HUES64 (cell line): ENCODE data around the gene FSD1.
"Not testable (repeated sequence)": the region's sequence is repeated elsewhere in the genome, so short reads cannot be mapped to it uniquely, and the experiment has no call there.

Experiments
- H3K27ac ChIP-seq: 2 replicates; pipeline ENCODE4 v1.7.0; 2013; ENCODE audit warnings: low read depth, low read length, inconsistent platforms
- H3K27me3 ChIP-seq: 2 replicates; pipeline ENCODE4 v1.6.1; 2013; ENCODE audit warnings: mild to moderate bottlenecking, low read length; ENCODE audit not compliant: insufficient read depth
- H3K36me3 ChIP-seq: 2 replicates; pipeline ENCODE4 v1.6.1; 2013; ENCODE audit warnings: mild to moderate bottlenecking, low read length; ENCODE audit not compliant: insufficient read depth
- H3K4me1 ChIP-seq: 2 replicates; pipeline ENCODE4 v1.6.1; 2013; ENCODE audit warnings: mild to moderate bottlenecking, low read length, moderate library complexity; ENCODE audit not compliant: insufficient read depth
- H3K4me3 ChIP-seq: 2 replicates; pipeline ENCODE4 v1.5.1; 2013; ENCODE audit warnings: mild to moderate bottlenecking, low read length, moderate library complexity
- H3K9ac ChIP-seq: 2 replicates; pipeline ENCODE4 v1.6.1; 2013; ENCODE audit warnings: mild to moderate bottlenecking, low read depth, low read length
- H3K9me3 ChIP-seq: 2 replicates; pipeline ENCODE4 v1.6.1; 2013; ENCODE audit warnings: low read depth, low read length; ENCODE audit not compliant: insufficient read depth
- WGBS: fragments of 150-250, 120-280 bp; methylation state at CpG from one replicate; pipeline ENCODE4 v1.1.7; 2013; ENCODE audit warnings: missing lambda C conversion rate; 5-methylcytosine and 5-hydroxymethylcytosine counted together

The FSD1 gene

DNA sequence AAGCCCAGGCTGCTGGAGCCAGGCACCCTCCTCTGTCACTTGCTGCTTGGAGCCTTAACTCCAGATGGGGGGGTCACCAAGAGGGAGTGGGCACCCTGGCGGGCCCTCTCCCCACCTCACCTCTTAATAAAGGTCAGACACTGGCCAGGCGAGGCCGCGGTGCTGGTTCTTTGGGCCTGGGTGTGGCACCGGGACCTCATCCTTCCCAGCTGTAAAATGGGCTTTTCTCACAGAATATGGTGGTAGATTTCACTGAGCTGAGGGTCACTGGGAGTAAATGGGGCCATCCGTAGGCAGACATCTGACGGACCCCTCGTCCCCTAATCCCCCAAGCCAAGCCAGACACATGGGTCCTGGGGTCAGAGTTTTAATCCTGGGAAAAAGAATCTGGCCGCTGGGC is 19.3 kb downstream of the FSD1 start:
- H3K27me3 ChIP-seq: no peaks in the 10 kb centered on the region
- H3K27ac ChIP-seq: no peak overlapping the region
- 98% methylated on average over 9 of the region's 9 CpGs for WGBS
- H3K9ac ChIP-seq: no peak overlapping the region
- H3K36me3 ChIP-seq: peaks cover 20% of the 10 kb centered on the region
- no peaks in the 10 kb centered on the region for H3K4me1 ChIP-seq
- H3K4me3 ChIP-seq: no peak overlapping the region
- H3K9me3 ChIP-seq: peaks cover 15% of the 10 kb centered on the region; the same call in 1 of the 2 replicates

DNA sequence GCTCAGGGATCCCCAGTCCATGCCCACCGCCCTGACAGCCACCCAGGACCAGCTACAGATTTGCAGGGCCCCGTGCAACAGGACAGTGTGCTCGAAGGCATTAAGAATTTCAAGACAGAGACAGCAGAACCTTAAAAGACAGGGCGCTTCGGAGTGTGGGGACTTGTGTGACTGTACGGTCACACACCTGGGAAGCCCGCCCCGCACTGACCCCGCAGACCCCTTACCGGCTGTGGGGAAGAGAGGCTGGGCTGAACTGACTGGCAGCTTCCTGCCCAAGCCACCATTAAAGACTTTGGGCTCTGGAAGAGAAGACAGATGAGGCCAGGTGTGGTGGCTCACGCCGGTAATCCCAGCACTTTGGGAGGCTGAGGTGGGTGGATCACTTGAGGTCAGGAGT is 19.8 kb downstream of the FSD1 start:
- Histone ChIP-seq H3K9ac (no peak overlapping the region), H3K4me3 (no peak overlapping the region), H3K4me1 (no peaks in the 10 kb centered on the region), H3K36me3 (peaks cover 15% of the 10 kb centered on the region), H3K27ac (no peak overlapping the region), H3K27me3 (no peaks in the 10 kb centered on the region), H3K9me3 (peaks cover 11% of the 10 kb centered on the region; the same call in 1 of the 2 replicates)
- WGBS: 93% methylated on average over 12 of the region's 12 CpGs

DNA sequence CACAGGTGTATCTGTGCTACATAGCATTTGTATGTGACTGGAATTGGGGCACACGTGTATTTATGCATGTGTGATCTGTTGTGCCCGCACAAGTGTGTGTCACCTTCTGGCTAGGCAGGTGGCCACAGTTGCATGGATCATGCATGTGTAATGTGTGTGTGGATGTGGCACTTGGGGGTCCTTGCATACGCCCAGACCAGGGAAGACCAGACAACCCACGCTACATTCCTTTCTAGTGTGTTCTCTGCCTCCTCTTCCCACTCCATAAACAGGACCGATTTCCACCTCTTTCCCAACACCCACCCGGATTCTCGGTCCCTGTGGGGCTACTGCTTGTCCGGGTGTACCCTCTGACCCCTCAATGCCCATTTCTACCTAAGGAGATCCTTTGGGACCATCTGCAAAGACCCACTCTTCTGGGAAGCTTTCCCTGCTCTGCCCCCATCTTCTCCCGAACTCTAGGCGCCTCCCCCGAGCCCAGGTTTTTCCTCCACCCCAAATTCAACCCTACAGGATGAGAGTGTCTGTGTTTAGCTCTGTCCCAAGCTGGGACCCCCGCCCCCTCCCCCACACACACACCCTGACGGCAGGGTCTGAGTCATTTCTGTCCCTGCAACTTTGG is 21.9 kb downstream of the FSD1 start:
- Histone ChIP-seq H3K4me1 (no peaks in the 10 kb centered on the region), H3K4me3 (peak overlapping the region; percentile 63), H3K9me3 (no peaks in the 10 kb centered on the region), H3K27me3 (no peaks in the 10 kb centered on the region), H3K27ac (no peak overlapping the region), H3K9ac (no peak overlapping the region), H3K36me3 (peaks cover 7% of the 10 kb centered on the region; the same call in 1 of the 2 replicates)
- 65% methylated on average over 13 of the region's 13 CpGs for WGBS

DNA sequence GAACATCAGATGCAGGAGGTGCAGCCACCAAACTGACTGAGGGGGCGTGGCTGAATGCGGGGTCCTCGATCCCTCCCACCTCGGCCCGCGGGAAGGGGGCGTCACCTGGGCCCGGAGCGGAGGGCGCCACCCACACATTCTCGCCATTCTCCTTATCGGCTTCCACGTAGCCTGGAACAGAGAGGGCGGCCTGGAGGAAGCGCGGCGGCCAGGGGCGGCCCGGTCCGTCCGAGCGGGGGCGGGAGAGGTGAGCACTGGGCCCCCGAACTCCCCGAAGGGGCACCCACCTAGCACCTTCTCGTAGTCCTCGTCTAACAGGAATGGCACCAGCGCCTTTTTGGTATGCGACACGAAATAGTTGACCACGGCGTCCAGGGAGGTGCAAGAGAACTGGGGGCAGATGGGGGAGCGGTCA is 22.4 kb downstream of the FSD1 start:
- peak overlapping the region; percentile 75 for H3K9ac ChIP-seq
- H3K27ac ChIP-seq: peak overlapping the region; percentile 61; the same call in 1 of the 2 replicates
- no peaks in the 10 kb centered on the region for H3K4me1 ChIP-seq
- H3K9me3 ChIP-seq: no peaks in the 10 kb centered on the region
- peaks cover 7% of the 10 kb centered on the region; the same call in 1 of the 2 replicates for H3K36me3 ChIP-seq
- WGBS: 5% methylated on average over 33 of the region's 33 CpGs
- peak overlapping the region; percentile 63 for H3K4me3 ChIP-seq
- H3K27me3 ChIP-seq: no peaks in the 10 kb centered on the region

DNA sequence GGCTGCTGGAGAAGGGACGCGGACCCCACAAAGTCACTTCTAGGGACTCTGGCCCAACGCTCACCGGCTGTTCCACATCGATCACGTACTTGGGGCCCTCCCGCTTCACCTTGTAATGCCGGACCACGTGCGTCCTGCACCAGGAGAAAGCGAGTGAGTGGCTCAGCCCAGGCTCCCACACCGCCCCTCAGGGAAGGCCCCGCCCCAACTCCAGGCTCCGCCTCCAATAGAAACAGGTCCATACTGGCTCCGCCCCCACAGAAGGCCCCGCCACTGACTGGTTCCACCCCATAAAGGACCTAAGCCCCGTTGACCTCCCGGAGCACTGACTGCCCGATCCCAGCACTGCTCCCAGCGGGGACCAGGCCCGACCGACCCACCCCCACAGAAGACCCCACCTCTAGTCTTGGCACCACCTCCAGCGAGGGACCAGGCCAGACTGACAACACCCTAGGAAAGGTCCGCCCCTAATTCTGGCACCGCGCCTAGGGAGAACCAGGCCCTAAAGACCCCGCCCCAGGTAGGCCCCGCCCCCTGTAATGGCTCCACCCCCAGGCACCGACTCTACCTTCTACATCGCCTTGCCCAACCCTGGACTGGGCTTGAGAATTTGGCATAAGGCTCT is 23.0 kb downstream of the FSD1 start:
- Histone ChIP-seq H3K4me1 (no peaks in the 10 kb centered on the region), H3K27me3 (no peaks in the 10 kb centered on the region), H3K9me3 (no peaks in the 10 kb centered on the region), H3K27ac (peak overlapping the region; percentile 71; the same call in 1 of the 2 replicates), H3K9ac (peak overlapping the region; percentile 75), H3K4me3 (peak overlapping the region; percentile 63), H3K36me3 (peaks cover 7% of the 10 kb centered on the region; the same call in 1 of the 2 replicates)
- 3% methylated on average over 30 of the region's 30 CpGs for WGBS

DNA sequence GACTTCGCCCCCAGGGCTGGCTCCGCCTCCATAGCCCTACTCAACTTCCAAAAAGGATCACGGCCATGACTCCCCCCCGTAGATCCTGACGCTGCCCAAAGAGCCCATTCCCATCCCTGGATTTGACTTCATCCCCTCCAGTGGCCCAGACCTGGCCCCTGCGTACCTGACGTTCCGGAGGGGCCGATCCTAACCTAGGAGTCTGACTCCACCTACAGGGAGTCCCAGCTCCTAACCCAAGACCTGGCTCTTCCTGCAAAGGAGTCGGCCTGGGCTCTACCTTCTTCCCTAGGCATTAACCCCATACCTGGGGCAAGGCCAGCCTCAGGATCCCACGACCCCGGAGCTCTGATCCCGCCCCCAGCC is 23.5 kb downstream of the FSD1 start:
- no peaks in the 10 kb centered on the region for H3K4me1 ChIP-seq
- peak overlapping the region; percentile 63 for H3K4me3 ChIP-seq
- no peak overlapping the region for H3K9ac ChIP-seq
- no peaks in the 10 kb centered on the region for H3K9me3 ChIP-seq
- H3K27ac ChIP-seq: peak overlapping the region; percentile 71; the same call in 1 of the 2 replicates
- H3K36me3 ChIP-seq: peaks cover 7% of the 10 kb centered on the region; the same call in 1 of the 2 replicates
- no peaks in the 10 kb centered on the region for H3K27me3 ChIP-seq
- WGBS: 12% methylated on average over 13 of the region's 13 CpGs

DNA sequence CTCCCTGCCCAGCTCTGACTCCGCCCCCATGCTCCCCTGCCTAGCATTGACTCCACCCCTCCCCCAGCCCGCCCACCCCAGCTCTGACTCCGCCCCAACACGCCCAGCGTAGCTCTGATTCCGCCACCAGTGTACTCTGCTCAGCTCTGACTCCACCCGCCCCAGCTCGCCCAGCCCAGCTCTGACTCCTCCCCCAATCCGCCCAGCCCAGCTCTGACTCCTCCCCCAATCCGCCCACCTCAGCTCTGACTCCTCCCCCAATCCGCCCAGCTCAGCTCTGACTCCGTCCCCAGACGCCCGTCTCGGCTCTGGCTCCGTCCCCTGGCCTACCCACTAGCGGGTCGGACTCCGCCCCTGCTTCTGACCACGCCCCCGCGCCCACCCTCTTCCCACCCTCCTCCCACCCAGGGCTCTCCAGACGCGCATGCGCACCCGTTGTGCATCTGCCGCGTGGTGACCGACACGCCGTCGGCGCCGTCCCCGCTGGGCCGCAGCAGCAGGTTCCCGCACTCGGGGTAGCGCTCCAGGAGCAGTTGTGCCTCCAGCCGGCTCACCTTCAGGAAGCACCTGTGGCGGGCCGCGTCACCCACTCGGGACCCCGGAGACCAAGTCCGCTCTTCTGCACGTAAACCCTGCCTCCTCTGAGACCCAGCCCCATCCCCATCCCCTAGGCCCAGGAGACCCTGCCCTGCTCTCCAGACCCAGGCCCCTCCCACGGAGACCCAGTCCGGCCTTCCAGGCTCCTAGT is 24.0 kb downstream of the FSD1 start:
- peaks cover 7% of the 10 kb centered on the region; the same call in 1 of the 2 replicates for H3K36me3 ChIP-seq
- H3K9me3 ChIP-seq: no peaks in the 10 kb centered on the region
- peak overlapping the region; percentile 68; the same call in 1 of the 2 replicates for H3K27ac ChIP-seq
- peak overlapping the region; percentile 89 for H3K4me3 ChIP-seq
- WGBS: 1% methylated on average over 48 of the region's 49 CpGs
- no peaks in the 10 kb centered on the region for H3K4me1 ChIP-seq
- H3K27me3 ChIP-seq: no peaks in the 10 kb centered on the region
- peak overlapping the region; percentile 86 for H3K9ac ChIP-seq

DNA sequence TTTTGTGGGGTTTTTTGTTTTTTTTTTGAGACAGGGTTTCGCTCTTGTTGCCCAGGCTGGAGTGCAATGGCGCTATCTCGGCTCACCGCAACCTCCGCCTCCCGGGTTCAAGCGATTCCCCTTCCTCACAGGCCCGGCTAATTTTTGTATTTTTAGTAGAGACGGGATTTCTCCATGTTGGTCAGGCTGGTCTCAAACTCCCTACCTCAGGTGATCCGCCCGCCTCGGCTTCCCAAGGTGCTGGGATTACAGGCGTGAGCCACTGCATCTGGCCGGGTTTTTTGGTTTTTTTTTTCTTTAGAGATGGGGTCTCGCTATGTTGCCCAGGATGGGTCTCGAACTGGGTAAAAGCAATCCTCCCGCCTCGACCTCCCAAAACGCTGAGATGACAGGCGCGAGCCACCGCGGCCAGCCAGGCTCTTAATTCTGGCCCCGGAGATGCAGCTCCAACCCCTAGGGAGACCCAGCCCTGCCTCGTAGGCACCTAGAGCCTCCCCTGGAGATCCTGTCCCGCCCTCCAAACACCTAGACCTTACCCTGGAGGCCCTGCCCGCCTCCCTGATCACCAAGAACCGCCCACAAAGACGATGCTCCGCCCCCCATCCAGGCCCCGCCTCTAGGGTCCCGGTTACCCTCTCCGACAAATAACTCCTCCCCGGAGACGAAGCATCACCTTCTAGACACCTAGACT is 24.7 kb downstream of the FSD1 start:
- 78% methylated on average over 35 of the region's 35 CpGs for WGBS
- H3K27me3 ChIP-seq, H3K36me3 ChIP-seq, H3K9me3 ChIP-seq, H3K4me1 ChIP-seq: not testable (repeated sequence)
- peak overlapping the region; percentile 89 for H3K4me3 ChIP-seq
- H3K27ac ChIP-seq: peak overlapping the region; percentile 68; the same call in 1 of the 2 replicates
- peak overlapping the region; percentile 86 for H3K9ac ChIP-seq

DNA sequence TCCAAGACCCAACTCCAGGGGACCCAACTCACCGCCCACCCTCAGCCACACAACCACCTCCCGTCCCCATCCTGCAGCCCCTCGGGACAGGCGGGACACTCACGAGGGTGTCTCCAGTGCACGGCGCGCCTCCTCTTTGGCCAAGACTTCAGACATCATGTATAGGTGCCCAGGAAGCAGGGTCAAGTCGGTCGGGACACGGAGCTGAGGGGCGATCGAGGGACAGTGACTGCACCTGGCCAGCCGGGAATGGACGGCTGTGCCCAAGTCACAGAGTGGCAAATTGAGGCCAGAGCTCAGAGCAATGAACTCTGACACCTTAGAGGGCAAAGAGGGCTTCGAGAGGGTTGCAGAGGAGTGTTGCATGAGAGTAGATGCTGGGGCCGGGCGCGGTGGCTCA is 25.5 kb downstream of the FSD1 start:
- Histone ChIP-seq H3K4me3 (no peak overlapping the region), H3K9me3 (no peaks in the 10 kb centered on the region), H3K9ac (no peak overlapping the region), H3K27ac (no peak overlapping the region), H3K36me3 (0 out of 2 replicates have a peak, but pooled peaks cover 2% of the 10 kb centered on the region), H3K4me1 (no peaks in the 10 kb centered on the region), H3K27me3 (no peaks in the 10 kb centered on the region)
- 95% methylated on average over 19 of the region's 19 CpGs for WGBS

DNA sequence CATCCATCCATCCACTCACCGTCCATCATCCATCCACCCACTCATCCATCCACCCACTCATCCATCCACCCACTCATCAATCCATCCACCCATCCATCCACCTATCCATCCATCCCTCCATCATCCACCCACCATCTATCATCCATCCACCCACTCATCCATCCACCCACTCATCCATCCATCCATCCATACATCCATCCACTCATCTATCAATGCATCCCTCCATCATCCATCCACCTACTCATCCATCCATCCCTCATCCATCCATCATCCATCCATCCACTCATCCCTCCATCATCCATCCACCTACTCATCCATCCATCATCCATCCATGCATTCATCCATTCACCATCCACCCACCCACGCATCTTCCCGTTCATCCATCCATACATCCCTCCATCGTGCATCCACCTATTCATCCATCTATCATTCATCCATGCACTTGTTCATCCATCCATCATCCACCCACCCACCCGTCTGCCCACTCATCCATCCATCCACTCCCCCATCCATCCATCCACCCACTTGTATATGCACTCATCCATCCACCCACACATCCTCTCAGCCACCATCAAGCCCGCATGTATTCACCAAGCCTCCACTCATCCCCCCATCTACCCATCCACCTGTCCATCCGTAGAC is 30.7 kb downstream of the FSD1 start:
- 91% methylated on average over 7 of the region's 7 CpGs for WGBS
- no peaks in the 10 kb centered on the region for H3K9me3 ChIP-seq
- H3K27ac ChIP-seq: no peak overlapping the region
- H3K9ac ChIP-seq: no peak overlapping the region
- H3K36me3 ChIP-seq: 0 out of 2 replicates have a peak, but pooled peaks cover 4% of the 10 kb centered on the region
- no peaks in the 10 kb centered on the region for H3K27me3 ChIP-seq
- no peak overlapping the region for H3K4me3 ChIP-seq
- H3K4me1 ChIP-seq: no peaks in the 10 kb centered on the region
